ENCODE results near the gene SLC35E1. TPM values are rescaled to one million over a fixed set of nuclear protein-coding genes. Genes with fewer than 3 reads are reported as not detected.

The SLC35E1 gene
- polyA plus RNA-seq, 1 of the 3 experiments (the other 2 are of a cell fraction), result 23.5 TPM

DNA sequence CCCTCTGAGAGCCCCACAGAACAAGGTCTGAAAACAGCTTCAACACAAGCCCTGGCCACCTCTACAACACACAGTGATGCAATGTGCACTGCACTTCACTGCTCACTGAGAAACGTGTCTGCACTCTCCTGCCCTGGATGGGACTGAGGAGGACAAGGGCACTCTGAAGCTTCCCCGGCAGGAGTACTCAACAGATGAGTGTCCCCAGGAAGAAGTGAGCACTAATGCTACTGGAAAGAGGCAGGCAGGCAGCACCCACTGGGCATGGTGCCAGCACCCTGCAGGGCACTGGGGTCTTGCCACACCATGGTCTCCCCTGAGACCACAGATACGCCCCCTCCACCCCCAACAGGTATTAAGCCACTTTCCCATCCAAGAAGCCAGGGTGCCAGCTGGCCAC lies 17.7 kb upstream of the SLC35E1 start (continued):
- TF ChIP-seq, protein P1, sequence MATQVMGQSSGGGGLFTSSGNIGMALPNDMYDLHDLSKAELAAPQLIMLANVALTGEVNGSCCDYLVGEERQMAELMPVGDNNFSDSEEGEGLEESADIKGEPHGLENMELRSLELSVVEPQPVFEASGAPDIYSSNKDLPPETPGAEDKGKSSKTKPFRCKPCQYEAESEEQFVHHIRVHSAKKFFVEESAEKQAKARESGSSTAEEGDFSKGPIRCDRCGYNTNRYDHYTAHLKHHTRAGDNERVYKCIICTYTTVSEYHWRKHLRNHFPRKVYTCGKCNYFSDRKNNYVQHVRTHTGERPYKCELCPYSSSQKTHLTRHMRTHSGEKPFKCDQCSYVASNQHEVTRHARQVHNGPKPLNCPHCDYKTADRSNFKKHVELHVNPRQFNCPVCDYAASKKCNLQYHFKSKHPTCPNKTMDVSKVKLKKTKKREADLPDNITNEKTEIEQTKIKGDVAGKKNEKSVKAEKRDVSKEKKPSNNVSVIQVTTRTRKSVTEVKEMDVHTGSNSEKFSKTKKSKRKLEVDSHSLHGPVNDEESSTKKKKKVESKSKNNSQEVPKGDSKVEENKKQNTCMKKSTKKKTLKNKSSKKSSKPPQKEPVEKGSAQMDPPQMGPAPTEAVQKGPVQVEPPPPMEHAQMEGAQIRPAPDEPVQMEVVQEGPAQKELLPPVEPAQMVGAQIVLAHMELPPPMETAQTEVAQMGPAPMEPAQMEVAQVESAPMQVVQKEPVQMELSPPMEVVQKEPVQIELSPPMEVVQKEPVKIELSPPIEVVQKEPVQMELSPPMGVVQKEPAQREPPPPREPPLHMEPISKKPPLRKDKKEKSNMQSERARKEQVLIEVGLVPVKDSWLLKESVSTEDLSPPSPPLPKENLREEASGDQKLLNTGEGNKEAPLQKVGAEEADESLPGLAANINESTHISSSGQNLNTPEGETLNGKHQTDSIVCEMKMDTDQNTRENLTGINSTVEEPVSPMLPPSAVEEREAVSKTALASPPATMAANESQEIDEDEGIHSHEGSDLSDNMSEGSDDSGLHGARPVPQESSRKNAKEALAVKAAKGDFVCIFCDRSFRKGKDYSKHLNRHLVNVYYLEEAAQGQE (IDR thresholded peaks at IDR 0.05; ENCODE audit: low read depth, low read length), result no peak
- TF ChIP-seq FOSL2 (IDR thresholded peaks at IDR 0.05; ENCODE audit: borderline replicate concordance, low read depth), result no peak

DNA sequence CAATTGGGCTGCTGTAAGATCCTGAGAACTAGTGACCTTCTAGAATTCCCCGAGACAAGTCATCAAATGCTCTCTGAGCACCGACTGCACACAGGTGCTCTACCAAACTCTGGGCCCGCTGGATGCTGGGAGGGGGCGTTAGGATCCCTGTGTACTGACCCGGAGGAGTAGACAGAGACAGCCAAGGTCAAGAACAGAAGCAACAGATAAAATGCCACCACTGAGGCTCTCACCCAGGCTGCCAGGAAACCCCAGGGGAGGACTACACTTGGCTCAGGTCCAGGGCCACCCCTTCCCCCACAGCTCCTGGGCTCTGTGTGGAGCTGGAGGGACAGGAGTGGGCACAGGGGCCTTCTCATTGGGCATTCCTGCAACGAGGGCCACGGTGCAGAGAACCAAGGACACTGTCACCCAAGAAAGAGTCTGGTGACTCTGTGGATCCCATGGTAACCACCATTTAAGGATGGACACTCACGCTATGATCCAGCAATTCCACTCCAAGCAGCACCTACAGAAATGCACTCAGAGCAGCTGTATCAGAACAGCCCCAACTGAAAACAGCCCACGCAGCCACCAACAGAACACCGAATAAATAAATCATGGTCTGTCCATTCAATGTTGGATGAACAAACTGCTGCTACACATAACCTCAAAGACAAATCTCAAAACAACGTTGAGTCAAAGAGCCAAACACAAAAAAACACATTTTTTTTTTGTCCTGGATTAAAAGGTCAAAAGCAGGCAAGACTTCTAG lies 16.8 kb upstream of the SLC35E1 start:
- ChIA-PET CTCF (interaction anchor here (0.6 to 3.5 kb wide), 2 partner anchors 11 to 15 kb away, joined by 3 to 12 read pairs; no protein-coding TSS in a partner anchor), POLR2A (no interaction called here)
- peak overlapping the region in 1 of 2 experiments; percentile 77; a peak in 2 of 4 replicates for H3K27ac ChIP-seq (ENCODE audit: low read depth in 2 of 2, low read length in 1 of 2)
- peaks cover 99% of the 10 kb centered on the region for H3K79me2 ChIP-seq (ENCODE audit: insufficient read depth)
- no peaks in the 10 kb centered on the region for H3K36me3 ChIP-seq (replicated peaks in 1 of 2; ENCODE audit: control insufficient read depth in 1 of 2, insufficient read depth in 2 of 2, low read length in 1 of 2)
- H4K20me1 ChIP-seq (ENCODE audit: insufficient read depth), result peaks cover 99% of the 10 kb centered on the region
- DNase-seq, result no peak
- H3K27me3 ChIP-seq (ENCODE audit: insufficient read depth), result no peaks in the 10 kb centered on the region
- no peak overlapping the region for H3K4me3 ChIP-seq (ENCODE audit: low read depth in 2 of 2, low read length in 1 of 2)
- no peak overlapping the region for H2AFZ ChIP-seq (ENCODE audit: low read depth)
- TF ChIP-seq FOSL2 (IDR thresholded peaks at IDR 0.05; ENCODE audit: borderline replicate concordance, low read depth) (no peak), RCOR1 (IDR thresholded peaks at IDR 0.05; ENCODE audit: low read length) (no peak), MXI1 (IDR thresholded peaks at IDR 0.05; ENCODE audit: low read depth, low read length) (no peak), MEF2A (IDR thresholded peaks at IDR 0.05; ENCODE audit: borderline replicate concordance, low read depth) (no peak)
- TF ChIP-seq, protein P2, sequence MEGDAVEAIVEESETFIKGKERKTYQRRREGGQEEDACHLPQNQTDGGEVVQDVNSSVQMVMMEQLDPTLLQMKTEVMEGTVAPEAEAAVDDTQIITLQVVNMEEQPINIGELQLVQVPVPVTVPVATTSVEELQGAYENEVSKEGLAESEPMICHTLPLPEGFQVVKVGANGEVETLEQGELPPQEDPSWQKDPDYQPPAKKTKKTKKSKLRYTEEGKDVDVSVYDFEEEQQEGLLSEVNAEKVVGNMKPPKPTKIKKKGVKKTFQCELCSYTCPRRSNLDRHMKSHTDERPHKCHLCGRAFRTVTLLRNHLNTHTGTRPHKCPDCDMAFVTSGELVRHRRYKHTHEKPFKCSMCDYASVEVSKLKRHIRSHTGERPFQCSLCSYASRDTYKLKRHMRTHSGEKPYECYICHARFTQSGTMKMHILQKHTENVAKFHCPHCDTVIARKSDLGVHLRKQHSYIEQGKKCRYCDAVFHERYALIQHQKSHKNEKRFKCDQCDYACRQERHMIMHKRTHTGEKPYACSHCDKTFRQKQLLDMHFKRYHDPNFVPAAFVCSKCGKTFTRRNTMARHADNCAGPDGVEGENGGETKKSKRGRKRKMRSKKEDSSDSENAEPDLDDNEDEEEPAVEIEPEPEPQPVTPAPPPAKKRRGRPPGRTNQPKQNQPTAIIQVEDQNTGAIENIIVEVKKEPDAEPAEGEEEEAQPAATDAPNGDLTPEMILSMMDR (IDR thresholded peaks at IDR 0.05), result no peak
- no peaks in the 10 kb centered on the region for H3K9me3 ChIP-seq
- H3K9me2 ChIP-seq, result no peaks in the 10 kb centered on the region
- no peak overlapping the region for H3K4me2 ChIP-seq
- 86% methylated on average over 8 of the region's 11 CpGs for WGBS (ENCODE audit: low lambda C conversion rate)
- H3K4me1 ChIP-seq (ENCODE audit: control insufficient read depth in 1 of 2, insufficient read depth in 2 of 2, low read depth in 1 of 2, low read length in 1 of 2), result peaks cover 40 to 80% of the 10 kb centered on the region in 2 experiments
- H3K9ac ChIP-seq, result no peak overlapping the region
- H3F3A ChIP-seq (replicated peaks; ENCODE audit: insufficient read depth), result peaks cover 8% of the 10 kb centered on the region
